Amniotic epithelial cell (primary cell): ENCODE results near the gene ANXA3.

Experiments used
- DNase-seq: peaks from one replicate; pipeline ENCODE4 v3.0.0-alpha.2; 2010; ENCODE audit warnings: low read depth

Gene ANXA3

DNA sequence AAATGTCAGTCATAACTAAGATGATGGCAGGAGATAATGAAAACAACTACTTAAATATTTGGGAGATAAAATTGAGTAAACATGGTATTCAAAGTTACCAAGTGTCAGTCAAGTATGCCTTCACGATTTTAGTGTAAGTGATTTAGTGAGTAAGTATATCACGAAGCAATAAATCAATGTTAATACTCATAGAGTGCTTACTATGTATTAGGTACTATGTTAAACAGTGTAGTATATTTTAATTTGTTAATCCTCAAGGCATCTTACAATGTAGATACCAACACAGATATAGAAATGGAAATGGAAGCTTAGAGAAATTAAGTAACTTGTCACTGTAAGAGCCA is 59.6 kb downstream of the ANXA3 start:
- DNase-seq, result no peak

DNA sequence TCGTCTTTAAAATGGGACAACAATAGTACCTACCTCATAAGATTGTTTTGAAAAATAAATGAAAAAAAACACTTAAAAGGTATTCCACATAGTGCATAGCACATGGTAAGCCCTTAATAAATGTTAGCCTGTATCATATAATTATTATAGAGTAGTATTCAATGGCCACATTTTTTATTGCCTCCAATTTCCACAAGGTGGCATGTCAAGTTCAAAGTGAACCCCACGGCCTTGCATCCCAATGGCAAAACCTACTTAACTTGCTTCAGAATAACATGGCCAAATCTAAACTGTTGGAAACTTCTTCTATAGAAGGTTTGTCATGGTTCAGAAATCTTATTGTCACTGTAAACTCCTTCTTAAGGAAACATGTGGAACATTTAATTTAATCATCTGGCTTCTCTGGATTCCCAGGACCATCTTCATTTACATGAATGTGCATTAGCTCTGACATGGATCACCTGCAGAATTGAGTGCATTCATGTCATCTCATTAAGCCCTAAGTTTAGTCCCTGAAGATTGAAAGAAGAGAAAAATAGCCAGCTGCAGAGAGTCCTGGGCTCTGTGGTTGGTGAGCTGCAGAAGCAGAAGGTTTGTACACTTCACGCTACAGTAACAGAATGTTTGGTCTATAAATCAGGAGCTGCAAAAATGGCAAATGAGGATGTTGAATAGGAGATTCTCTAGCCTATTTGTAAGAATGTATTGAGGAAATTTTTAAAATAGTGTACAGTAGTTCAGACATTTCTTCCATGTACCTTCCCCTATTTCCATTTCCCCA is 61.0 kb downstream of the ANXA3 start:
- peak; percentile 62 for DNase-seq

DNA sequence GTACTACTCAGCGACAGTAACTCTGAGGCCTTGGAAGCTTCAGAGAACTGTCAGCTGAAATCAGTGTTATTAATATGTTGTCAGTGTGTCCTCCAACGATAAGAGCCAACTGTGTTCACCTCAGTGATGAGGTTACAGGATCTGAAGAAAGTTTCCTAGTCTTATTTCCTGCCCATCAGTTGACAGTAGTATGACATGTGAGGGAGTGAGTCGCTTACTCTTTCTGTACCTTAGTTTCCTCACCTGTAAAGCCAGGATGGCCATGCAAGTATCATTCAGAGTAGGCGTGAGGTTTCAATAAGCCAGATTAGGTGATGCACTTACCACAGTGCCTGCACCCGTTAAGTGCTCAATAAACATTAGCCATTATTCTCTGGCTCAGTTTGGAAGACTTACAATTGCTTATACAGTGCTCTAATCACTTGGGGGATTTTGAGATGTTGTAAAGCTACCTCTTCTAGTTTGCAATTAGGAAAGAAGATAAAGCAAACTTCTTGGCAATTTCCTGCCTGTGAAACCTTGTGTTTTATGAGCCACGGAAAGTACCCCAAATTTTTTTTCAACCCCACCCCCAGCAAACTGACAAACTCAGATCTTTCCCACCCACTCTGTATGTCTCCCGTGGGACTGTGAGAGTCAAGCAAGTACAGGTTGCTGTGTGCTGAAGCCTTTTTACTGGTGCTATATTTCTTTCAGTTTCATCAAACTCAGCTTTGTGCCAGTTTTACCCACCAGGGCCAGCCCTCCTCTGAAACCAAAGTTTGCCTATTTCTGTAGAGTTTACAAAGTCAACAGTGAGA is 62.2 kb downstream of the ANXA3 start:
- DNase-seq, result no peak

DNA sequence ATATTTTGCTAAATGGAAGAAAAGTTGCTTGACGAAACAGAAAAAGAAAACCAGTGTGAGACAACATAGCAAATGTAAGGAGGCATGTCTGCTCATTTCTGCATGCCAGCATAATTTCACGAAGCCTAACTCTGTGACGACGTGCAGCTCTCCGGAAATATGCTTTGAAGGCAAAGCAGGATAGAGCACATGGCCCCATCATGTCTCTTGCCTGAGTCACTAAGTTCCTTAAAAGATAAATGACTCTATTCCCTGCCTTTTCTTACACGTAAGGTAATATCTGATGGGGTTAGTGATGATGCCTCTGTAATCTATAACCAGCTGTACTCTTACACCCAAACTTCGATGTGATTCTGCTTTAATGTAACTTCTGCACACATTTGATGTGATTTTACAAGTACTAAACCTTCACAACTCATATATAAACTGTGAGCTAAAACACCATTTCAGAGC is 64.5 kb downstream of the ANXA3 start:
- peak; percentile 85 for DNase-seq

GRCh38 chr4:78618436-78618835 is 66.9 kb downstream of the ANXA3 start:
- DNase-seq, result peak; percentile 65

- DNase-seq, result no peak
Measured at GRCh38 chr4:78621395-78621794, 69.8 kb downstream of the ANXA3 start.

DNA sequence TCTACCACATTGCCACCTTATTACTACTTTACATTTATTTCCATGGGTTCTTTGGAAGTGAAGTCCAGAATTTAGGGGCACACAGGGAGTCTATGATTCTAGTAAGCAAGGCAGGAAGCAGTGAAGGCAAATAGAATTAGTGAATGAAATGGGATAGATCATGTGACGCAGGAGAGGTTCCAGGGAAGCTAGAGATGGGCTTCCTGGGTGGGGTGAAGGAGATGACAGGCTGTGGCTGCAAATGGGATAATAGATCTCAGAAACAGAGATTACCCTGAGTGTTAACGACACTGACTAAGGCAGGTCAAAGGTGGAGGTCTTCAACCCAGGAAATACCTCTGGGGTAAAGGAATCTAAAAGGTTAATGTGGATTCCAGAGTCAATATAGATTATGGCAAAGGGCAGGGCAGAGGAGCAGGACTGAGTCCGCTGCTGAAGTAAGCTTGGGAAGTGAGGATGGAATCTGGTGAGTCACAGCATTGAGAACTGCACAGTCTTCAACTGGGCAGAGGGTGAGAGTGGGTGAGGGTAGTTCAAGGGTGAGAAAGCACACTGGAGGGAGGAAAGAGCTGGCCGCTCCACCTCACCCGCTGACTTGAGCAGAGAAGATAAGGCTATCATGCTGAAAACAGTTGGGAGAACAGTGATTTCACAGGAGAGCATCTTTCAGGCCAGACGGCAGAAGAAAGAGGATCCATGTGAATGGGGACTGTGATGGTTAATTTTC is 70.8 kb downstream of the ANXA3 start:
- peak; percentile 95 for DNase-seq

DNA sequence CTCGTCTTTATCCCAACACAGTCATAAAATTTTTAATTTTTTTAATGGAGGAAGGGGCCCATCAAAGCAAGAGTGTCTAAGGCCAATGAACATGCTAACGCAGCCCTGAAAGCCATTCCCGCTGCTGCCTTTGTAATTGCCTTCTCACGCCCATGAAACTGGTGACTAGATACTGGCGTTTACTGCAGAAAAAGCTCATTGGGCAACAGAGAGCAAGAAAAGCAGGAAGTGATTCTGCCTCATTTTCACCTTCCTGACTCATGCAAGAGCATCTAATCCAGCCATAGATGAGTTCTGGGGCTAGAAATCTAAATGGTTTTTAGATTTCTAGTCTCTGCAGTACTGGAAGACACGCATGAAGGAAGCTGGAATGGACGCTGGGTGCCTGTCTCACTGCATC is 72.5 kb downstream of the ANXA3 start:
- DNase-seq, result peak; percentile 32

- DNase-seq, result no peak
Measured at GRCh38 chr4:78625073-78625472, 73.5 kb downstream of the ANXA3 start.

GRCh38 chr4:78627046-78627965 is 75.7 kb downstream of the ANXA3 start:
- DNase-seq, result no peak

- no peak for DNase-seq
Measured at GRCh38 chr4:78627966-78628678, 76.6 kb downstream of the ANXA3 start.

GRCh38 chr4:78629991-78630541 is 78.5 kb downstream of the ANXA3 start:
- peak; percentile 70 for DNase-seq

GRCh38 chr4:78630615-78631014 is 79.0 kb downstream of the ANXA3 start:
- DNase-seq, result no peak

GRCh38 chr4:78634011-78634664 is 82.6 kb downstream of the ANXA3 start:
- peak; percentile 66 for DNase-seq

GRCh38 chr4:78638337-78639172 is 87.0 kb downstream of the ANXA3 start:
- no peak for DNase-seq

DNA sequence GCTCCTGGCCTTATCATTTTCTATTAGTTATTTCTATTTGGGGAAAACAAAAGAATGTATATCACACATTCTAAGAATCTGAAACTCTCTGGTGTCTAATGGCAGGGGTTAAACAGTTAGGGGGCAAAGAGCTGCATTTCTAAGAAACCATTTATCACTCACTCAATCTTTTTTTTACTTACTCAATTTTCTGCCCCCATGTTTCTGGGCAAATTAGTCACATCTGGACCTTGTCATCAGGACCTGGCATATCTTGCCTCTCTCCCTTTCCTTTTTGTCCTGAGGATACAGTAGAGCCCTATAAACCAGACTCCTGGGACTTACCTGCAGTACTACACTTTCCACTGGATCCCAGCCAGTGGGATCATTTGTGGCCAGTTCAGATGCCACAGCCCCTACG is 89.1 kb downstream of the ANXA3 start:
- no peak for DNase-seq

GRCh38 chr4:78642934-78643333 is 91.4 kb downstream of the ANXA3 start:
- no peak for DNase-seq

- no peak for DNase-seq
Measured at GRCh38 chr4:78644063-78644691, 92.6 kb downstream of the ANXA3 start.
